GM12878 (cell line): ENCODE results near the gene HNRNPAB. TPM values are rescaled to one million over a fixed set of nuclear protein-coding genes. Genes with fewer than 3 reads are reported as not detected.

Experiments used
- ATAC-seq: fragments of 200-7000 bp; cut with Tn5 transposase; 3 replicates; pipeline ENCODE4 v1.9.1; 2020; ENCODE audit warnings: mild to moderate bottlenecking, moderate library complexity
- BruUV-seq: library from RNA; stranded (reverse); fragments of 400-500 nt; replicated peaks from 2 replicates; lab custom pipeline; 2021; lab: Mats Ljungman, UMichigan
- CTCF ChIA-PET: fragments of 300-600 bp; sonication (Branson Sonifier 250); formaldehyde crosslinking; extraction: SDS; loops from one replicate; lab custom pipeline; 2021; ENCODE audit warnings: inconsistent platforms; lab: Yijun Ruan, JAX
- POLR2A ChIA-PET: fragments of 350-600 bp; formaldehyde crosslinking; extraction: SDS; loops from one replicate; lab custom pipeline; 2021; ENCODE audit warnings: inconsistent platforms; lab: Charles Lee
- RAD21 ChIA-PET: fragments of 300-600 bp; sonication (Branson Sonifier 250); formaldehyde crosslinking; loops from one replicate; lab custom pipeline; 2023; ENCODE audit warnings: antibody characterized with exemption; ENCODE audit not compliant: unreplicated experiment; lab: Charles Lee
- SMC1A ChIA-PET: fragments of 300-600 bp; sonication (Branson Sonifier 250); formaldehyde crosslinking; loops from one replicate; lab custom pipeline; 2023; ENCODE audit not compliant: unreplicated experiment, uncharacterized antibody; lab: Charles Lee
- DNase-seq: peaks from one replicate; pipeline ENCODE4 v3.0.0-alpha.2; 2011; ENCODE audit warnings: low read depth, low spot score
- FAIRE-seq: peaks from 3 replicates; lab custom pipeline; 2011; peaks lifted over from hg19 to GRCh38; lab: Jason Lieb, UNC
- H2AFZ ChIP-seq: 2 replicates; pipeline ENCODE4 v1.6.0; 2011; ENCODE audit warnings: low read depth, low read length, control low read depth; ENCODE audit not compliant: control insufficient read depth
- H3K27ac ChIP-seq: 2 replicates; pipeline ENCODE4 v1.5.1; 2011; ENCODE audit warnings: control low read depth; ENCODE audit not compliant: control insufficient read depth, insufficient read depth
- H3K27me3 ChIP-seq, 2 experiments: replicated peaks in 1 of 2; 2 replicates each; pipeline versions ENCODE4 v1.6.0 to v1.6.1; 2011; ENCODE audit warnings: low read length in 1 of 2; ENCODE audit not compliant: control insufficient read depth in 2 of 2, insufficient read depth in 2 of 2
- H3K36me3 ChIP-seq, 2 experiments: 2 replicates each; pipeline ENCODE4 v1.5.1; 2011; ENCODE audit warnings: low read length in 1 of 2; ENCODE audit not compliant: control insufficient read depth in 2 of 2, insufficient read depth in 2 of 2
- H3K4me1 ChIP-seq: 2 replicates; pipeline ENCODE4 v1.6.1; 2011; ENCODE audit warnings: mild to moderate bottlenecking, low read length, moderate library complexity, mixed read lengths; ENCODE audit not compliant: control insufficient read depth, insufficient read depth
- H3K4me2 ChIP-seq: 2 replicates; pipeline ENCODE4 v1.6.0; 2011; ENCODE audit warnings: control low read depth; ENCODE audit not compliant: control insufficient read depth, insufficient read depth
- H3K4me3 ChIP-seq: fragments of 200-600 bp; sonication (generic); 2 replicates; pipeline ENCODE4 v1.5.1; 2016
- H3K79me2 ChIP-seq: 2 replicates; pipeline ENCODE4 v1.6.0; 2011; ENCODE audit warnings: low read length; ENCODE audit not compliant: control insufficient read depth, insufficient read depth
- H3K9ac ChIP-seq: 2 replicates; pipeline ENCODE4 v1.8.0; 2011; ENCODE audit warnings: low read length, control low read depth, mixed read lengths; ENCODE audit not compliant: control insufficient read depth, insufficient read depth
- H3K9me3 ChIP-seq: replicated peaks from 3 replicates; pipeline ENCODE4 v1.5.1; 2011; ENCODE audit warnings: mild to moderate bottlenecking, low read length; ENCODE audit not compliant: control insufficient read depth, insufficient read depth
- H4K20me1 ChIP-seq: 2 replicates; pipeline ENCODE4 v1.6.0; 2011; ENCODE audit not compliant: control insufficient read depth, insufficient read depth
- ATF7 ChIP-seq: fragments of 450-650 bp; IDR thresholded peaks from 2 replicates; pipeline ENCODE4 v1.6.1; 2016; ENCODE audit warnings: low read depth, mild to moderate bottlenecking
- EED ChIP-seq: sonication (generic); IDR thresholded peaks from 2 replicates; pipeline ENCODE4 v1.6.1; 2016; ENCODE audit warnings: antibody characterized with exemption, low read depth
- EP300 ChIP-seq, 2 experiments: fragments of 150-350 bp in 1 of 2; IDR thresholded peaks; 2 replicates each; pipeline ENCODE4 v1.6.1; 2011 to 2012; ENCODE audit warnings: low read depth in 2 of 2, low read length in 2 of 2, borderline replicate concordance in 1 of 2, improper control_type of control experiment in 1 of 2, inconsistent platforms in 1 of 2; ENCODE audit not compliant: control insufficient read depth in 1 of 2
- FOS ChIP-seq: IDR thresholded peaks from 3 replicates; pipeline ENCODE4 v1.6.1; 2011; ENCODE audit warnings: borderline replicate concordance; ENCODE audit not compliant: insufficient read length; ENCODE audit errors: extremely low read depth
- KLF5 ChIP-seq: fragments of 450-650 bp; IDR thresholded peaks from 2 replicates; pipeline ENCODE4 v1.6.1; 2014; ENCODE audit warnings: mild to moderate bottlenecking; ENCODE audit not compliant: partially characterized antibody
- MTA3 ChIP-seq: IDR thresholded peaks from 2 replicates; pipeline ENCODE4 v1.6.1; 2012; ENCODE audit warnings: low read length, inconsistent platforms, borderline replicate concordance
- NR2F1 ChIP-seq: fragments of 450-650 bp; conservative IDR thresholded peaks from 2 replicates; pipeline ENCODE4 v1.6.1; 2017; ENCODE audit warnings: mild to moderate bottlenecking
- RBBP5 ChIP-seq: fragments of 200-600 bp; sonication (generic); conservative IDR thresholded peaks from 2 replicates; pipeline ENCODE4 v1.6.1; 2016
- SIX5 ChIP-seq: IDR thresholded peaks from 2 replicates; pipeline ENCODE4 v1.6.1; 2011; ENCODE audit warnings: mild to moderate bottlenecking, low read depth, low read length, moderate library complexity; ENCODE audit not compliant: severe bottlenecking
- SREBF2 ChIP-seq: IDR thresholded peaks from 2 replicates; pipeline ENCODE4 v1.6.1; 2012; ENCODE audit warnings: mild to moderate bottlenecking, low read length
- SUPT20H ChIP-seq: IDR thresholded peaks from 2 replicates; pipeline ENCODE4 v1.6.1; 2011; ENCODE audit warnings: low read depth, mild to moderate bottlenecking, low read length, moderate library complexity, borderline replicate concordance; ENCODE audit not compliant: control insufficient read depth
- WGBS: methylation state at CpG from one replicate; pipeline ENCODE4 v1.1.6; 2016; ENCODE audit warnings: low lambda C conversion rate; ENCODE audit not compliant: insufficient replicate concordance, insufficient coverage; ENCODE audit errors: missing lambda C conversion rate; 5-methylcytosine and 5-hydroxymethylcytosine counted together
- in situ Hi-C: fragments of 300-500 bp; cut with MboI; formaldehyde crosslinking; loops from 9 replicates; pipeline ENCODE4 v1.14.3; 2018; ENCODE audit warnings: mixed read lengths
- intact Hi-C: fragments of 100-400 bp; cut with micrococcal nuclease; formaldehyde crosslinking; loops from one replicate; pipeline ENCODE4 v1.14.2; 2022; ENCODE audit not compliant: unreplicated experiment
- polyA plus RNA-seq, 11 experiments: library from polyadenylated mRNA; depleted of rRNA in 4 of 11; unstranded in 6 of 11; stranded (reverse) in 5 of 11; fragments of >200 nt; fragmentation: Nextera tagmentation in 4 of 11; fragmentation: Illumina TruSeq in 1 of 11; extraction: Ambion mirVana in 4 of 11; extraction: Trizol in 1 of 11; gene quantifications; 1 replicate in 1 of 11; 2 replicates in 10 of 11; pipeline versions ENCODE4 v1.2.1 to v1.2.3, GENCODE V29; 2011 to 2016; ENCODE audit warnings: inconsistent platforms in 2 of 11, missing spikeins in 2 of 11, low read depth in 1 of 11
- total RNA-seq, 4 experiments: library from RNA; depleted of rRNA in 3 of 4; stranded (reverse); fragments of >200 nt in 3 of 4; fragmentation: Illumina TruSeq in 1 of 4; extraction: Trizol in 1 of 4; gene quantifications; 2 replicates each; pipeline versions ENCODE4 v1.2.1 to v1.2.3, GENCODE V29; 2013 to 2021
- TF ChIP-seq, protein P1 (sequence below): fragments of 450-650 bp; formaldehyde crosslinking; IDR thresholded peaks from 2 replicates; pipeline ENCODE4 v1.4.0; 2022; ENCODE audit warnings: mild to moderate bottlenecking, moderate library complexity
- TF ChIP-seq, protein P2 (sequence below): fragments of 150-350 bp; IDR thresholded peaks from 2 replicates; pipeline ENCODE4 v1.6.1; 2014; ENCODE audit warnings: mild to moderate bottlenecking, low read depth, low read length

Gene HNRNPAB
- total and polyA plus RNA-seq, 10 of the 15 experiments (the other 5 are each of a cell fraction or from before 2014, with no cell fraction given), result 42.3 to 330 (median 230) TPM

DNA sequence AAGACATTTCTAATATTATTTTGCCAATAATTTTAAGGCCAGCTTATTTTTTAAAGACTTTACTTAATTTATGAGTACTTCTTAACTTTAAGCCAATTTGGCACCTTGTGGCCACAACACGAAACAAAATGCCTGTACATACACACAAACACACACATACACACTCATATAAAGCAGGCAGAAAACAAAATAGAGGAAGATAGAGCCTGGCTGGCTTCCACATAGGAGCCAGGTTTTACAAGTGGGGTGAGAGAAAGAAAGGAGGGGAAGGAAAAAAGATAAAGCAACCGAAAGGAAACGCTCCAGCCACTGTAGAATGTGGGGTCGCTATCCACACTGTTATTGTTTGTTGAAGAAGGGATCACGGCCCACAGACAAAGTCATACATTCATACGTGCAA, 27.5 kb upstream of the HNRNPAB start:
- no TSS peak for BruUV-seq
- CTCF ChIA-PET, result no interaction called here

More for the DNA sequence above, 27.5 kb upstream of the HNRNPAB start:
- ChIA-PET SMC1A (no interaction called here), RAD21 (no interaction called here), POLR2A (no interaction called here)
- no peak overlapping the region for H3K27ac ChIP-seq
- H3K4me1 ChIP-seq, result no peaks in the 10 kb centered on the region
- H3K9ac ChIP-seq, result no peak overlapping the region
- H3K79me2 ChIP-seq, result no peaks in the 10 kb centered on the region
- H3K9me3 ChIP-seq, result no peaks in the 10 kb centered on the region
- H3K36me3 ChIP-seq, result no peaks in the 10 kb centered on the region
- FAIRE-seq, result no peak
- no peak for TF ChIP-seq FOS
- TF ChIP-seq SIX5, result no peak
- TF ChIP-seq RBBP5, result no peak
- TF ChIP-seq EED, result no peak
- TF ChIP-seq, protein P1, sequence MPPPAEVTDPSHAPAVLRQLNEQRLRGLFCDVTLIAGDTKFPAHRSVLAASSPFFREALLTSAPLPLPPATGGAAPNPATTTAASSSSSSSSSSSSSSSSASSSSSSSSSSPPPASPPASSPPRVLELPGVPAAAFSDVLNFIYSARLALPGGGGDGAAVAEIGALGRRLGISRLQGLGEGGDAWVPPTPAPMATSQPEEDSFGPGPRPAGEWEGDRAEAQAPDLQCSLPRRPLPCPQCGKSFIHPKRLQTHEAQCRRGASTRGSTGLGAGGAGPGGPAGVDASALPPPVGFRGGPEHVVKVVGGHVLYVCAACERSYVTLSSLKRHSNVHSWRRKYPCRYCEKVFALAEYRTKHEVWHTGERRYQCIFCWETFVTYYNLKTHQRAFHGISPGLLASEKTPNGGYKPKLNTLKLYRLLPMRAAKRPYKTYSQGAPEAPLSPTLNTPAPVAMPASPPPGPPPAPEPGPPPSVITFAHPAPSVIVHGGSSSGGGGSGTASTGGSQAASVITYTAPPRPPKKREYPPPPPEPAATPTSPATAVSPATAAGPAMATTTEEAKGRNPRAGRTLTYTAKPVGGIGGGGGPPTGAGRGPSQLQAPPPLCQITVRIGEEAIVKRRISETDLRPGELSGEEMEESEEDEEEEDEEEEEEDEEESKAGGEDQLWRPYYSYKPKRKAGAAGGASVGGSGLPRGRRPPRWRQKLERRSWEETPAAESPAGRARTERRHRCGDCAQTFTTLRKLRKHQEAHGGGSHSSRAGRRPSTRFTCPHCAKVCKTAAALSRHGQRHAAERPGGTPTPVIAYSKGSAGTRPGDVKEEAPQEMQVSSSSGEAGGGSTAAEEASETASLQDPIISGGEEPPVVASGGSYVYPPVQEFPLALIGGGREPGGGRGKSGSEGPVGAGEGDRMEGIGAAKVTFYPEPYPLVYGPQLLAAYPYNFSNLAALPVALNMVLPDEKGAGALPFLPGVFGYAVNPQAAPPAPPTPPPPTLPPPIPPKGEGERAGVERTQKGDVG (CRISPR knock-in tag), result no peak
- no peak for TF ChIP-seq SREBF2
- no peak for TF ChIP-seq MTA3
- no peak for TF ChIP-seq KLF5
- TF ChIP-seq, protein P2, sequence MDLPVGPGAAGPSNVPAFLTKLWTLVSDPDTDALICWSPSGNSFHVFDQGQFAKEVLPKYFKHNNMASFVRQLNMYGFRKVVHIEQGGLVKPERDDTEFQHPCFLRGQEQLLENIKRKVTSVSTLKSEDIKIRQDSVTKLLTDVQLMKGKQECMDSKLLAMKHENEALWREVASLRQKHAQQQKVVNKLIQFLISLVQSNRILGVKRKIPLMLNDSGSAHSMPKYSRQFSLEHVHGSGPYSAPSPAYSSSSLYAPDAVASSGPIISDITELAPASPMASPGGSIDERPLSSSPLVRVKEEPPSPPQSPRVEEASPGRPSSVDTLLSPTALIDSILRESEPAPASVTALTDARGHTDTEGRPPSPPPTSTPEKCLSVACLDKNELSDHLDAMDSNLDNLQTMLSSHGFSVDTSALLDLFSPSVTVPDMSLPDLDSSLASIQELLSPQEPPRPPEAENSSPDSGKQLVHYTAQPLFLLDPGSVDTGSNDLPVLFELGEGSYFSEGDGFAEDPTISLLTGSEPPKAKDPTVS, result no peak
- no peak for TF ChIP-seq ATF7
- TF ChIP-seq NR2F1, result no peak
- no peak for TF ChIP-seq SUPT20H
- TF ChIP-seq EP300 (IDR thresholded peaks at IDR 0.05; ENCODE audit: borderline replicate concordance in 1 of 2, control insufficient read depth in 1 of 2, low read depth in 2 of 2, low read length in 2 of 2), result no peak
- H2AFZ ChIP-seq, result no peak overlapping the region
- in situ Hi-C loops, result no loop called here
- no peak for ATAC-seq
- H3K4me3 ChIP-seq, result no peak overlapping the region
- H3K4me2 ChIP-seq, result no peak overlapping the region
- no peaks in the 10 kb centered on the region for H4K20me1 ChIP-seq
- intact Hi-C loops, result no loop called here
- 32% methylated on average over 6 of the region's 6 CpGs for WGBS
- no peaks in the 10 kb centered on the region; a peak in 1 of 4 replicates for H3K27me3 ChIP-seq
- DNase-seq, result no peak
